HG03432 (cell line): ENCODE results near the gene LCN10.
A peak's percentile ranks its signal among the peaks of the same experiment; 100 is the strongest.
"Not testable (repeated sequence)": the region's sequence is repeated elsewhere in the genome, so short reads cannot be mapped to it uniquely, and the experiment has no call there.

ENCODE experiments used
- ATAC-seq: cut with Tn5 transposase; IDR thresholded peaks from one replicate; pipeline ENCODE4 v1.9.1; 2021; ENCODE audit warnings: mild to moderate bottlenecking, moderate library complexity; ENCODE audit not compliant: unreplicated experiment

LCN10 gene

GRCh38 chr9:136755302-136756133 lies 12.8 kb upstream of the LCN10 start:
- ATAC-seq, result not testable (repeated sequence)

DNA sequence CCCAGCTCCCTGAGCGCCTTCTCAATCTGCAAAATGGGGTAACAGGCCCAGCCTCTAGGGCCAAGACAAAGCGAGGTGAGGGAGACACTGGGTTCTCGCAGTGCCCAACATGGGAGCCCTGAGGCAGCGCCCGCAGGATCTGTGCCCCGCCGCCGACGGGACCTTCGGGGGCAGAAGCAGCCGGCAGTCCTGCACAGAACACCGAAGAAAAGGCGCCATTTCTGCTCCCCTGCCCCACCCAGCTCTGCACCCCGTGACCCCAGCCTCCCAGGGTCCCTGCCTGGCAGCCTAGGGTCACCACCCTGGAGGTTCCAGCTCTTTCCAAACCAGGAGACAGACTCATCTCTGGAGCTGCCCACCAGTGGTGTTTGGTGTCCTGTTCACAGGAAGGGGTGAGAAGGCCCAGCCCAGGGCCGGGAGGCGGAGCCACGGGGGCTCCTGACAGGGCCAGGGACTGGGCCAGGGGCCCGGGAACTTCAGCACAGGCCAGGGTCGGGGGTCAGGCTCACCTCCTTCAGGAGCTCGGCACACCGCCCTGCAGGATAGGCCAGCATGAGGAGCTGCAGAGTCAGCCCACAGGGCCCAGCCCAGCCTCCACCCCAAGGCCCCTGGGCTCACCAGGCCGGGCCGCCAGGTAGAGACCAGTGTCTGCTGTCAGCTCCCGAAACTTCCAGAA lies 12.0 kb upstream of the LCN10 start:
- no peak for ATAC-seq

DNA sequence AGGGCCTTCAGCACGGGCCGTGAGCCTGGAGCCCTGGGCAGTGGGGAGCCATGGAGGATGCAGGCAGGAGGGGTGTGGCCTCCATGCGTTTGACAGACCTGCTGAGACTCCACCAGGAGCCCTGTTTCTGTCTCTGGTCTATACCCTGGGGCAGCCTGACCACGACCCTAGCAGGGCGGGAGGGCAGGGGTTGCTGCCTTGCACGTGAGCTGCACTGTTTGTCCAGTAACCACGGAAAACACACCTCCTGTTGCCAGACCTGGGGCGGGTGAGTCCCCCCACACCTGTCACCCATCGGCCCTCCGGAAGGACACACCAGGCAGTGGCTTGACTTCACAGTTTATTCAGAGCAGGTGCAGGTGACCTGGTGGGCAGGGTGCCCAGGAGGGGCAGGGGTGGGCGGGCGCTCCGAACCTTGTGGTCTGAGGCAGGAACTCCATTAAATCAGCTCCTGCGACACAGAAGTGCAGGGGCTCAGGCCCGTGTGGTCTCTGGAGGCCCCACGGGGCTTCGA lies 11.4 kb upstream of the LCN10 start:
- no peak for ATAC-seq

DNA sequence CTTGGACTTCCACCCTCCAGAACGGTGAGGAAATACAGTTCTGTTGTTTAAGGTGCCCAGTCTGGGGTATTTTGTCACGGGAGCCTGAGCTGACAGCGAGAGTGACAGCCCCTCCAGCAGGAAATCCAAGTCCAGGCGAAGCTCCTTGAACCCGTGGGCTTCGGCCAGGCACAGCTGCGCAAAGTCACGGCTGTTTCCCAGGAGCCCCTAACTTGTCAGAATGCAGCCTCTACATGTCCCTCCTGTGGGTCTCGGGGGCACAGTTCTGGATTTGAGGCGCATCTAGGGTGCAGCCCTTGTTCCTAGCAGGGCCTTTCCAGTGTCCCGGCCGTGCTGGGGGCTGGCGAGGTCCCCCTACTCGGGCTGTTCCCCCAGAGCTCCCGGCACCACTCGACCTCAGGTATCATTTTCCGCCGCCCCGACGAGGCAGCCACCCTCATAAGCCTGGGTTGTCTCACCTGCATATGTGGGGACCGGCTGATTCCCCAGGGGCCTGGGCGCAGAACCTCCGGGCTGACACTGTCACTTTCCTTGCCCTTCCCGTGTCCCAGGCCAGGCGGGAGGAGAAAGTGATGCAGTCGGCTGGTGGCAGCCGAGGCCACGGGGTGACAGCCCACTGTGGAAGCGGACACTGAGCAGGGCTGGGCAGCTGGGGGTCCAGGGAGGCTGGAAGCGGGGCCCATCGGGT lies 10.8 kb upstream of the LCN10 start:
- ATAC-seq, result no peak

DNA sequence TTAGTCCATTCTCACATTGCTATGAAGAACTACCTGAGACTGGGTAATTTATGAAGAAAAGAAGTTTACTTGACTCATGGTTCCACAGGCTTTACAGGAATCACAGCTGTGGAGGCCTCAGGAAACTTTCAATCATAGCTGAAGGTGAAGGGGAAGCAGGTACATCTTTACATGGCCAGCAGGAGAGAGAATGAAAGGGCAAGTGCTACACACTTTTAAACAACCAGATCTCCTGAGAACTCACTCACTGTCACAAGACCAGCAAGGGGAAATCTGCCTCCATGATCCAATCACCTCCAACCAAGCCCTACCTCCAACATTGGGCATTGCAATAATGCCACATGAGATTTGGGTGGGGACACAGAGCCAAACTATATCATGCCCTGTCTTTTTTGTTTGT lies 9.1 kb upstream of the LCN10 start:
- ATAC-seq, result no peak

- no peak for ATAC-seq
Observed at GRCh38 chr9:136751244-136751643, 8.5 kb upstream of the LCN10 start.

DNA sequence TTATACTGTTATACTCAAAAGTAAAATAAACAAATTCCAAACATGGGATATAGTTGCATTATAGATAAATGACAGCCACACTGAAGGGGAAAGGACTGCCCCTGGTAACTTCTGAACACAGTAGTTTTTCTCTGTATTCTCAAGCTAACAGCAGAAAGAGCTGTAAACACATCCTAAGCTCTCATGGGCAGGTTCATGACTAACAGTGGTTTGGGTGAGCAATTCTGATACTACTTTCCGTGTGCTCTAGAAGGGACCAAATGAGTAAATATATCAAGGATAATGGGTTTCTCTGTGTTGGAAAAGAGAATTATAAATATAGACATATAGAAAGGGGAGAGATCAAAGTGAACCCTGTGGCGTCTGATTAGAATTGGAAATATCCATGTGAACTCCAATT lies 7.8 kb upstream of the LCN10 start:
- ATAC-seq, result no peak

DNA sequence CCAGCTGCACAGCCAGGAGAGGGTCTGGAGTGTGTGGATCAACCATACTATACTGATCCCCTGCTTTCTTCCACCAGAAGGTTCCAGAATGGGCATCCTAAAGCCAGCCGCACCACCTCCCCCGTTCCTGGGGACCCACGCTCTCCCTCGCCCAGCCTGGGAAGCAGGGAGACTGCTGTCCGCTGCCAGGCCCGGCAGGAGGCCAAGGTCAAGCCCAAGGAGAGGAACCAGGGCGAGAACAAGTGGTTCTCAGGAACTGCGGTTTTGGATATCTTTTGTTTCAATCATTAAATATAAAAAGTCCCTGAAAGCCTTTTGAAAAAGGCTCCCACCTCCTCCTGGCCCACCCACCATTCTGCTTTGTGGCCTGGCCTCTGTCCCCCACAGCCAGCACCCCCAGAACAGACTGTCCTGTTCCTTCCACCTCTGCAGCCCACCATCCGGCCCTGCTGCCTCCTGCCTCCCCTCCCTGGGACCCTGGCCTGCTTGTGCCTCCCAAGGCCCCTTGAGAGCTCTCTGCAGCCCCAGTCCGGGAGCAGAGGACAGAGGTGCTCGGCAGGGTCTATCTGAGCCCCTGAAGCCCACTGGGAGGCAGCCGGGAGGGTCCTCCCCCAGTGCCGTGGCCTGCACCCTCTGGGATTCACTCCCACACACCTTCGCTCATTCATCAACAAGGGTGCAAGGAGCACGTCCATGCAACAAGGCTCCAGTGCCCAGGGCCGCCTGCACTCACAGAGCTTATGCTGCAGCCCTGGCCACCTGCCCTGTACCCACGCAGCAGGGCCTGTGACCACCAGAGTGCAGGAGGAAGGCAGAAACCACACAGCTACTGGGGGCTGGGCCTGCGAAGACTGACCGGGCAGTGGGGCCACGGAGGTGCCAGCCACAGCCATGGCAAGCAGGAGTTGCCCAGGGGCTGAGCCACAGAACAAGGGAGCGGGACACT lies 6.2 kb upstream of the LCN10 start:
- no peak for ATAC-seq

- ATAC-seq, result no peak
Observed at GRCh38 chr9:136748201-136748600, 5.5 kb upstream of the LCN10 start, which contains the start of gene LCN6. Gene LCN6, minus strand, starts transcription at chr9:136748525. Its CDS starts 42 bp downstream, at chr9:136748483.

GRCh38 chr9:136747161-136748060 lies 4.7 kb upstream of the LCN10 start:
- no peak for ATAC-seq

GRCh38 chr9:136746621-136747020 lies 3.9 kb upstream of the LCN10 start:
- no peak for ATAC-seq

GRCh38 chr9:136746155-136746490 lies 3.4 kb upstream of the LCN10 start:
- no peak for ATAC-seq

DNA sequence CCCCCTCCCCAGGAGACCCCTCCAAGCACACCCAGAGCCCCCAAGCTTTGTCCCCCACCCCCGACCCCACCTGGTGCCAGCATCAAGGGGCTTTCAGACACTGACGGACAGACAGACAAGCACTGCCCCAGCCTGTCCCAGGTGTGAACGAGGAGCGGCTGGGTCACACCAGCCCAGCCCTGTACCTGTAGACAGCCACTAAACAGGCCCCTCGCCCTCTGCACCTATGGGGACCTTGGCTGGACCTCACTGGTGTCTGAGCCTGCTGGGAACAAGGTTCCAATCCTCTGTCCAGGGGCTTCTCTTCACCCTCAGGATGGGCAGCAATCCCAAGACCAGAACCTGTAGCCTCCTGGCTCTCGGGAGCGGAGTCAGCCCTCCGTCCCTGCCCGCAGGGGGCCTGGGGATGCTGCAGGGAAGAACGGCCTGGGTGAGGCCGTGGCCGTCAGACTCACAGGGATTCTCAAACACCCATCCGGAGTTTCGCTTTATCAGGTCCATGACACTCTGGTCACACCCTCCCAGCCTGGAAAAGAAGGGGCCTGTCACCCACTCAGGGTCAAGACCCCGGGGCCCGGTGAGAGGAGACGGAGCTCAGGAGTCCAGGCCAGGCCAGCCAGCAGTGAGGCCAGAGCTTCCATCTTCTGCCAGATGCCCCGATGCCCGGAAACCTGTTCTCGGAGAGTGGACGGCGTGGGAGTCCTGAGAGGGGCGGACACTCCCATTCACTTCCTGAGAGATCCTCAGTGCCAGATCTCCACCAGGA lies 2.8 kb upstream of the LCN10 start:
- no peak for ATAC-seq

GRCh38 chr9:136744773-136745172 lies 2.0 kb upstream of the LCN10 start:
- ATAC-seq, result no peak

GRCh38 chr9:136743639-136744211 lies 985 bp upstream of the LCN10 start:
- ATAC-seq, result no peak

GRCh38 chr9:136741883-136742571 lies 713 bp downstream of the LCN10 start:
- peak; percentile 56 for ATAC-seq

GRCh38 chr9:136740971-136741882 lies 1.5 kb downstream of the LCN10 start:
- no peak for ATAC-seq
